Measurements from ENCODE around the gene ADAMTS17.

ADAMTS17 gene

GRCh38 chr15:100373942-100374341 is 32.2 kb upstream of the ADAMTS17 start:
- TF ChIP-seq, protein P1, sequence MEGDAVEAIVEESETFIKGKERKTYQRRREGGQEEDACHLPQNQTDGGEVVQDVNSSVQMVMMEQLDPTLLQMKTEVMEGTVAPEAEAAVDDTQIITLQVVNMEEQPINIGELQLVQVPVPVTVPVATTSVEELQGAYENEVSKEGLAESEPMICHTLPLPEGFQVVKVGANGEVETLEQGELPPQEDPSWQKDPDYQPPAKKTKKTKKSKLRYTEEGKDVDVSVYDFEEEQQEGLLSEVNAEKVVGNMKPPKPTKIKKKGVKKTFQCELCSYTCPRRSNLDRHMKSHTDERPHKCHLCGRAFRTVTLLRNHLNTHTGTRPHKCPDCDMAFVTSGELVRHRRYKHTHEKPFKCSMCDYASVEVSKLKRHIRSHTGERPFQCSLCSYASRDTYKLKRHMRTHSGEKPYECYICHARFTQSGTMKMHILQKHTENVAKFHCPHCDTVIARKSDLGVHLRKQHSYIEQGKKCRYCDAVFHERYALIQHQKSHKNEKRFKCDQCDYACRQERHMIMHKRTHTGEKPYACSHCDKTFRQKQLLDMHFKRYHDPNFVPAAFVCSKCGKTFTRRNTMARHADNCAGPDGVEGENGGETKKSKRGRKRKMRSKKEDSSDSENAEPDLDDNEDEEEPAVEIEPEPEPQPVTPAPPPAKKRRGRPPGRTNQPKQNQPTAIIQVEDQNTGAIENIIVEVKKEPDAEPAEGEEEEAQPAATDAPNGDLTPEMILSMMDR (IDR thresholded peaks at IDR 0.05) = no peak
- Mint-ChIP-seq H3K36me3 (ENCODE audit: low read depth) (no peaks in the 10 kb centered on the region), H3K27ac (no peak overlapping the region), H3K4me3 (peak overlapping the region; percentile 67), H3K27me3 (ENCODE audit: low read depth, poor library complexity) (peaks cover 56% of the 10 kb centered on the region), H3K9me3 (peaks cover 31% of the 10 kb centered on the region), H3K4me1 (no peaks in the 10 kb centered on the region)
- DNase-seq = no peak

DNA sequence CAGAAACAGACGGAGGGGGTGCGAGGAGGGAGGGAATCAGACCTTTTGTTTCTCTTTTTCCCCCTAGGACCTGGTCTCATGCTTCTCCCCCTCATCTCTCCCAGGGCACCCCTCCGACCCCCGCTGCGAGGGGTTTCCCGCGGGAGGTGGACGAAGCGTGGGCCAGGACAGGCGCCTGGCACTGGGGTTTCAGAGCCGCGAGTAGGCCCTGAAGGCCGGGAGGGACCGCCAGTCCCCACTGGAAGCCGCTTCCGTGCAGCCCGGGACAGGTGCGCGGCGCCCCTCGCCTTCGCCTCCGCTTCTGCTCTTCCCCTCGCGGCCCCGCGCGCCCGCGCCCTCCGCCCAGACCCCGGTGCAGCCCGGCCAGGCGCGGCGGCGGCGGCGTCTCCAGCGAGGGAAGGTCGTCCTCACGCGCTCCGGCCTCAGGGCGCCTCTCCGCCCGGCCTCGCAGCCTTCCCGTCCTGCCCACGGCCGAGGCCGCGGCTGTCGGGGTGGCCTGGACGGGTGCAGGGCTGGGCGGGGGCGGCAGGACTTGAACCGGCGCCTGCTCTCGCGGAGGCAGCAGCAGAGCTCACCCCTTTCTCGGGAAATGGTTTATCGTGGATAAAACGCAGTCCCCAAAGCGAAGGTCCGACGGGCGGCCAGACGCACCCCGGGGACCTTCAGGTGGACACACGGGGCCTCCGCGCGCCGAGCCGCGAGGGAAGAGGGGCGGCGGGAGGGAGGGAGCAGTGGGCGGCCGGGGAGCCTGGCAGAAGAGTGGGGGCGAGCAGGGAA is 31.5 kb upstream of the ADAMTS17 start:
- Mint-ChIP-seq H3K27me3 (ENCODE audit: low read depth, poor library complexity) (peaks cover 56% of the 10 kb centered on the region), H3K27ac (no peak overlapping the region), H3K36me3 (ENCODE audit: low read depth) (no peaks in the 10 kb centered on the region), H3K4me1 (no peaks in the 10 kb centered on the region), H3K9me3 (peaks cover 30% of the 10 kb centered on the region), H3K4me3 (peak overlapping the region; percentile 43)
- TF ChIP-seq, protein P1 (IDR thresholded peaks at IDR 0.05) = no peak
- peak; percentile 53 for DNase-seq

GRCh38 chr15:100372739-100373119 is 31.0 kb upstream of the ADAMTS17 start:
- peaks cover 58% of the 10 kb centered on the region for H3K27me3 Mint-ChIP-seq (ENCODE audit: low read depth, poor library complexity)

DNA sequence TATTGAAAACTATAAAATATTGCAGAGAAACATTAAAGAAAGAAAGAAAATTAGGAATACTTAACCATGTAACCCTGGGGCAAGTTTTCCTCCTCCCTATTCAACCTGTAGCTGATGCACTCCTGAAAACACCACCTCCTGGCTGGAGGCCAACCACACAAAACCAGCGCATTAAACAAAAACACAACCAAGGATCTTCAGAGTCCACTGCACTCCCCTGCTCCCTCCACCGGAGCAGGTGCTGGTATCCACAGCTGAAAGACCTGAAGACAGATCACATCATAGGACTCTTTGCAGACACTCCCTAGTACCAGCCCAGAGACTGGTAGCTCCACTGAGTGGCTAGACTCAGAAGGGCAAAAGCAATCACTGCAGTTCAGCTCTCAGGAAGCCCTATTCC is 13.6 kb upstream of the ADAMTS17 start:
- Mint-ChIP-seq H3K27me3 (ENCODE audit: low read depth, poor library complexity) (peaks cover 38% of the 10 kb centered on the region), H3K9me3 (peaks cover 46% of the 10 kb centered on the region)

More at GRCh38 chr15:100372739-100373119, 31.0 kb upstream of the ADAMTS17 start:
- no peak overlapping the region for H3K27ac Mint-ChIP-seq
- H3K9me3 Mint-ChIP-seq = peaks cover 30% of the 10 kb centered on the region
- TF ChIP-seq, protein P1 (IDR thresholded peaks at IDR 0.05) = no peak
- peak overlapping the region; percentile 43 for H3K4me3 Mint-ChIP-seq
- no peak for DNase-seq
- H3K36me3 Mint-ChIP-seq (ENCODE audit: low read depth) = no peaks in the 10 kb centered on the region
- H3K4me1 Mint-ChIP-seq = no peaks in the 10 kb centered on the region

DNA sequence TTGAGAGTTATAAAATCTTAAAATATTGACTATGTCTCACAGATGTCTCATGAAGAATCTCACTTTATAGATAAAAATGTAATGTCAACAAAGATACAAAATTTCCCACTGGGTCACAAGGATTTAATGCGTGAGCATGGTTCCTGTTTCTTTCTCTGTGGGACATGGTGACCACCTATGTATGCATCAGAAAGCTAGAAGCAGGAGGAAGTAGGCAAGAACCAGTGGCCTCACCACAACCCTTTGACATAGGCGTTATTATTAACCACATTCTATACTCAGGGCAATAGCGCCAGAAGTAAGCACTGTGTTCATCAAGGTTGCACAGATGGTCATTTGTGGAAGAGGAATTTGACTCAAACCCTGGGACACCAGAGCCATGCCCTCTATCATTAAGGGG is 11.7 kb upstream of the ADAMTS17 start:
- Mint-ChIP-seq H3K4me3 (no peak overlapping the region), H3K9me3 (peaks cover 28% of the 10 kb centered on the region), H3K27ac (no peak overlapping the region), H3K27me3 (ENCODE audit: low read depth, poor library complexity) (peaks cover 30% of the 10 kb centered on the region), H3K36me3 (ENCODE audit: low read depth) (no peaks in the 10 kb centered on the region), H3K4me1 (peaks cover 6% of the 10 kb centered on the region)
- TF ChIP-seq, protein P1 (IDR thresholded peaks at IDR 0.05) = no peak
- DNase-seq = no peak

More for the DNA sequence above, 13.6 kb upstream of the ADAMTS17 start:
- no peaks in the 10 kb centered on the region for H3K4me1 Mint-ChIP-seq
- DNase-seq = no peak
- H3K36me3 Mint-ChIP-seq (ENCODE audit: low read depth) = no peaks in the 10 kb centered on the region
- TF ChIP-seq, protein P1 (IDR thresholded peaks at IDR 0.05) = no peak
- no peak overlapping the region for H3K27ac Mint-ChIP-seq
- H3K4me3 Mint-ChIP-seq = no peak overlapping the region
